Astrocyte of the spinal cord (primary cell): ENCODE results near the gene TMEM51.
A peak's percentile ranks its signal among the peaks of the same experiment; 100 is the strongest.

ENCODE experiments used
- DNase-seq: peaks from one replicate; pipeline ENCODE4 v3.0.0; 2011; ENCODE audit warnings: low read depth, low spot score
- H3K4me3 ChIP-seq: 2 replicates; pipeline ENCODE4 v1.5.1; 2011; ENCODE audit warnings: low read depth, mild to moderate bottlenecking, low read length, moderate library complexity
- in situ Hi-C: cut with HindIII; loops from 2 replicates; pipeline ENCODE4 v1.10.0; 2017; ENCODE audit warnings: low sequenced_read_pairs
- TF ChIP-seq, protein P1 (sequence below): IDR thresholded peaks from 2 replicates; pipeline ENCODE4 v1.5.1; 2012; ENCODE audit warnings: low read depth, mild to moderate bottlenecking, low read length, inconsistent platforms

The TMEM51 gene

GRCh38 chr1:15160626-15161025, 7.1 kb downstream of the TMEM51 start:
- no peak for DNase-seq
- in situ Hi-C loops = no loop called here
- TF ChIP-seq, protein P1, sequence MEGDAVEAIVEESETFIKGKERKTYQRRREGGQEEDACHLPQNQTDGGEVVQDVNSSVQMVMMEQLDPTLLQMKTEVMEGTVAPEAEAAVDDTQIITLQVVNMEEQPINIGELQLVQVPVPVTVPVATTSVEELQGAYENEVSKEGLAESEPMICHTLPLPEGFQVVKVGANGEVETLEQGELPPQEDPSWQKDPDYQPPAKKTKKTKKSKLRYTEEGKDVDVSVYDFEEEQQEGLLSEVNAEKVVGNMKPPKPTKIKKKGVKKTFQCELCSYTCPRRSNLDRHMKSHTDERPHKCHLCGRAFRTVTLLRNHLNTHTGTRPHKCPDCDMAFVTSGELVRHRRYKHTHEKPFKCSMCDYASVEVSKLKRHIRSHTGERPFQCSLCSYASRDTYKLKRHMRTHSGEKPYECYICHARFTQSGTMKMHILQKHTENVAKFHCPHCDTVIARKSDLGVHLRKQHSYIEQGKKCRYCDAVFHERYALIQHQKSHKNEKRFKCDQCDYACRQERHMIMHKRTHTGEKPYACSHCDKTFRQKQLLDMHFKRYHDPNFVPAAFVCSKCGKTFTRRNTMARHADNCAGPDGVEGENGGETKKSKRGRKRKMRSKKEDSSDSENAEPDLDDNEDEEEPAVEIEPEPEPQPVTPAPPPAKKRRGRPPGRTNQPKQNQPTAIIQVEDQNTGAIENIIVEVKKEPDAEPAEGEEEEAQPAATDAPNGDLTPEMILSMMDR = no peak
- H3K4me3 ChIP-seq = no peak overlapping the region

- no peak for DNase-seq
- TF ChIP-seq, protein P1 = no peak
- in situ Hi-C loops = no loop called here
- no peak overlapping the region for H3K4me3 ChIP-seq
These were observed 13.8 kb downstream of the TMEM51 start for GRCh38 chr1:15167386-15167785.

GRCh38 chr1:15168479-15168878, 14.9 kb downstream of the TMEM51 start:
- DNase-seq = peak; percentile 91
- in situ Hi-C loops = no loop called here
- TF ChIP-seq, protein P1 = peak; percentile 20
- no peak overlapping the region for H3K4me3 ChIP-seq

DNA sequence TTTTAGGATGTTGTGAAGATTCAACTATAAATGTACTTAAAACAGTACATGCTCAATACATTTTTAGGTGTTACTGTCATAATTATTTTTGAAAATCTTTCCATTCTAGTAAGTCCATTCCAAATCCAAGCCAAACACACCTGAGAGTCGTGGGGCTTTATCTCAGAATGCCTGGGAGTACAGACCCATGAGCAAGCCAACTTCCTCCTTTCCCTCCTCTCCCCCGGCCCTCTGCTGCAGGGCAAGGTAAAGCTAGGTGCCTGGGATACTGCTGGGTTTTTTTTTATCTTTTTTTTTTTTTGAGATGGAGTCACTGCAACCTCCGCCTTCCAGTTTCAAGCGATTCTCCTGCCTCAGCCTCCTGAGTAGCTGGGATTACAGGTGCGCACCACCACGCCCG, 16.5 kb downstream of the TMEM51 start:
- in situ Hi-C loops = no loop called here
- no peak for DNase-seq
- H3K4me3 ChIP-seq = no peak overlapping the region
- TF ChIP-seq, protein P1 = no peak

GRCh38 chr1:15171271-15171908, 17.8 kb downstream of the TMEM51 start:
- TF ChIP-seq, protein P1 = no peak
- H3K4me3 ChIP-seq = no peak overlapping the region
- in situ Hi-C loops = no loop called here

DNA sequence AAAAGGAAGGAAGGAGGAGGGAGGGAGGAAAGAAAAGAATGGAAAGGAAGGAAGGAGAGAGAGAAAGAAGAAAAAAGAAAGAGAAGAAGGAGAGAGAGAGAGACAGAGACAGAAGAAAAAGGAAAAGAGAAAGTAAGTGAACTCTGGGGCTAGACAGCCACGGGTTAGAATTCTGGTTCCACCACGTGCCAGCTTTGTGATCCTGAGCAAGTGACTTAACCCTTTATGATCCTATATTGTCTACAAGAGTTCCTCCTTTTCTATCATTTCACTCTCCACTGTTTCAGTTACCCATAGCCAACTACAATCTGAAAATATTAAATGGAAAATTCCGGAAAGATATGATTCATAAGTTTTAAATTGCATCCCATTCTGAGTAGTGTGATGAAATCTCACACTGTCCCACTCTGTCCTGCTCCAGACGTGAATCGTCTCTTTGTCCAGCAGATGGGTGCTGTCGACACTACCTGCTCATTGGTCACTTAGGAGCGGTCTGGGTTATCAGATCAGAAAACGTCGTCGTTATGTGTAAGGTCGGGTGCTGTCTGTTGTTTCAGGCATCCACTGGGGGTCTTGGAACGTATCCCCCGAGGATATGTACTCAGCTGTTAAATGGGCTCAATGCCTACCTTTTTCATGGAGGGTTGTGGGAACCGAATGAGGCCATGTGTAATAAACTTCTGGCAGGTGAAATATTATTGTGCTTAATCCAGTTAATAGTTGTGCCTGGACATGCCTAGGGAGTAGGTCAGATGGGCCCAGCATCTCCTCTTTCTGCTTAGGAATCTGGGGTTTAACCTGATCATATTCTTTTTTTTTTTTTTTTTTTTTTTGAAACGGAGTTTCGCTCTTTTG, 19.1 kb downstream of the TMEM51 start:
- no peak overlapping the region for H3K4me3 ChIP-seq
- TF ChIP-seq, protein P1 = no peak
- DNase-seq = no peak
- in situ Hi-C loops = no loop called here

More at GRCh38 chr1:15171271-15171908, 17.8 kb downstream of the TMEM51 start:
- DNase-seq = no peak
